Keratinocyte (primary cell): Measurements from ENCODE around the gene RHBDL2.
A peak's percentile ranks its signal among the peaks of the same experiment; 100 is the strongest.

Experiments used
- EZH2 ChIP-seq: IDR thresholded peaks from one replicate; pipeline ENCODE4 v1.6.1; 2012; ENCODE audit warnings: inconsistent platforms, mild to moderate bottlenecking, low read length, moderate library complexity
- TF ChIP-seq, protein P1 (sequence below), 3 experiments: IDR thresholded peaks in 1 of 3; conservative IDR thresholded peaks in 1 of 3; optimal IDR thresholded peaks in 1 of 3; 2 replicates in 2 of 3; 3 replicates in 1 of 3; pipeline versions ENCODE3 to v1.5.1; 2011; ENCODE audit warnings: low read length in 3 of 3, mild to moderate bottlenecking in 3 of 3, moderate library complexity in 2 of 3, control low read depth in 1 of 3, inconsistent platforms in 1 of 3; ENCODE audit not compliant: insufficient read depth in 2 of 3; ENCODE audit errors: extremely low read depth in 1 of 3

- TF ChIP-seq, protein P1, sequence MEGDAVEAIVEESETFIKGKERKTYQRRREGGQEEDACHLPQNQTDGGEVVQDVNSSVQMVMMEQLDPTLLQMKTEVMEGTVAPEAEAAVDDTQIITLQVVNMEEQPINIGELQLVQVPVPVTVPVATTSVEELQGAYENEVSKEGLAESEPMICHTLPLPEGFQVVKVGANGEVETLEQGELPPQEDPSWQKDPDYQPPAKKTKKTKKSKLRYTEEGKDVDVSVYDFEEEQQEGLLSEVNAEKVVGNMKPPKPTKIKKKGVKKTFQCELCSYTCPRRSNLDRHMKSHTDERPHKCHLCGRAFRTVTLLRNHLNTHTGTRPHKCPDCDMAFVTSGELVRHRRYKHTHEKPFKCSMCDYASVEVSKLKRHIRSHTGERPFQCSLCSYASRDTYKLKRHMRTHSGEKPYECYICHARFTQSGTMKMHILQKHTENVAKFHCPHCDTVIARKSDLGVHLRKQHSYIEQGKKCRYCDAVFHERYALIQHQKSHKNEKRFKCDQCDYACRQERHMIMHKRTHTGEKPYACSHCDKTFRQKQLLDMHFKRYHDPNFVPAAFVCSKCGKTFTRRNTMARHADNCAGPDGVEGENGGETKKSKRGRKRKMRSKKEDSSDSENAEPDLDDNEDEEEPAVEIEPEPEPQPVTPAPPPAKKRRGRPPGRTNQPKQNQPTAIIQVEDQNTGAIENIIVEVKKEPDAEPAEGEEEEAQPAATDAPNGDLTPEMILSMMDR (optimal IDR thresholded peaks at IDR 0.05 in 1 of 3, IDR thresholded peaks at IDR 0.05 in 1 of 3, conservative IDR thresholded peaks at IDR 0.05 in 1 of 3; ENCODE audit: extremely low read depth in 1 of 3, insufficient read depth in 2 of 3, low read length in 3 of 3) = peak; percentile 0 to 33 (median 2)
- TF ChIP-seq EZH2 = no peak
Observed at GRCh38 chr1:38941093-38941492, 537 bp downstream of the RHBDL2 start.
